B cell (primary cell): Measurements from ENCODE around the gene CD52. TPM values are rescaled to one million over a fixed set of nuclear protein-coding genes. Genes with fewer than 3 reads are reported as not detected.

Source experiments
- ATAC-seq: fragments of 200-7000 bp; cut with Tn5 transposase; one replicate; pipeline ENCODE4 v1.10.0; 2021; ENCODE audit warnings: low read depth, mild to moderate bottlenecking, moderate number of reproducible peaks, moderate library complexity
- CTCF ChIA-PET: fragments of 350-600 bp; sonication (Branson Sonifier 250); formaldehyde crosslinking; loops from one replicate; lab custom pipeline; 2021; ENCODE audit warnings: antibody characterized with exemption, inconsistent platforms; lab: Charles Lee
- POLR2A ChIA-PET: fragments of 350-600 bp; sonication (Branson Sonifier 250); formaldehyde crosslinking; loops from one replicate; lab custom pipeline; 2021; ENCODE audit warnings: antibody characterized with exemption; lab: Charles Lee
- DNase-seq: peaks from one replicate; pipeline ENCODE4 v3.0.0; 2013
- H2AFZ ChIP-seq: 2 replicates; pipeline ENCODE4 v1.6.1; 2012; ENCODE audit warnings: mild to moderate bottlenecking, low read depth, low read length; ENCODE audit not compliant: insufficient read depth, poor library complexity, severe bottlenecking
- H3K27ac ChIP-seq, 2 donors: 1 replicate in 1 of 2; 2 replicates in 1 of 2; pipeline ENCODE4 v1.5.1; 2012 to 2013; ENCODE audit warnings: low read length in 2 of 2, mild to moderate bottlenecking in 2 of 2, moderate library complexity in 1 of 2
- H3K27me3 ChIP-seq, 4 experiments: fragments of 200-600 bp in 1 of 4; sonication (generic) in 1 of 4; replicated peaks in 1 of 4; 1 replicate in 2 of 4; 2 replicates in 2 of 4; pipeline versions ENCODE4 v1.6.1 to v1.7.0; 2013 to 2016; ENCODE audit warnings: low read length in 3 of 4, mild to moderate bottlenecking in 2 of 4, mixed read lengths in 1 of 4, moderate library complexity in 1 of 4; ENCODE audit not compliant: insufficient read depth in 4 of 4, control insufficient read depth in 3 of 4; ENCODE audit errors: control extremely low read depth in 1 of 4
- H3K36me3 ChIP-seq, 2 experiments: replicated peaks in 1 of 2; 1 replicate in 1 of 2; 2 replicates in 1 of 2; pipeline versions ENCODE4 v1.6.1 to v1.7.1; 2013; ENCODE audit warnings: low read length in 1 of 2; ENCODE audit not compliant: insufficient read depth in 2 of 2, control insufficient read depth in 1 of 2; ENCODE audit errors: control extremely low read depth in 1 of 2, extremely low read depth in 1 of 2
- H3K4me1 ChIP-seq, 2 donors: fragments of 200-600 bp in 1 of 2; sonication (generic) in 1 of 2; 1 replicate in 1 of 2; 2 replicates in 1 of 2; pipeline versions ENCODE4 v1.5.1 to v1.6.1; 2013 to 2017; ENCODE audit warnings: low read length in 2 of 2; ENCODE audit not compliant: control insufficient read depth in 2 of 2, insufficient read depth in 2 of 2
- H3K4me2 ChIP-seq: replicated peaks from 2 replicates; pipeline ENCODE3; 2012; ENCODE audit warnings: mild to moderate bottlenecking, low read depth, low read length; ENCODE audit not compliant: poor library complexity, severe bottlenecking
- H3K4me3 ChIP-seq, 5 experiments: fragments of 200-600 bp in 1 of 5; sonication (generic) in 1 of 5; 1 replicate in 3 of 5; 2 replicates in 2 of 5; pipeline versions ENCODE4 v1.5.1 to v1.7.0; 2011 to 2016; ENCODE audit warnings: low read length in 4 of 5, mild to moderate bottlenecking in 4 of 5, low read depth in 2 of 5, control low read depth in 1 of 5, moderate library complexity in 1 of 5; ENCODE audit not compliant: insufficient read depth in 1 of 5; ENCODE audit errors: control extremely low read depth in 1 of 5, extremely low read depth in 1 of 5
- H3K79me2 ChIP-seq: fragments of 200-600 bp; sonication (generic); one replicate; pipeline ENCODE4 v1.6.0; 2016; ENCODE audit warnings: low read length; ENCODE audit not compliant: control insufficient read depth, insufficient read depth
- H3K9ac ChIP-seq: fragments of 200-600 bp; sonication (generic); 2 replicates; pipeline ENCODE4 v1.6.1; 2017; ENCODE audit warnings: mild to moderate bottlenecking, low read length, moderate library complexity
- H3K9me3 ChIP-seq, 3 donors: one replicate each; pipeline versions ENCODE4 v1.6.1 to v1.7.1; 2013; ENCODE audit warnings: low read length in 2 of 3; ENCODE audit not compliant: control insufficient read depth in 2 of 3, insufficient read depth in 1 of 3; ENCODE audit errors: control extremely low read depth in 1 of 3
- H4K20me1 ChIP-seq: 2 replicates; pipeline ENCODE4 v1.6.0; 2012; ENCODE audit warnings: mild to moderate bottlenecking, low read length; ENCODE audit not compliant: insufficient read depth, control insufficient read depth, poor library complexity, severe bottlenecking
- H3K27ac Mint-ChIP-seq: one replicate; pipeline ENCODE4 v1.8.0; 2021; ENCODE audit warnings: mixed read lengths
- H3K27me3 Mint-ChIP-seq: one replicate; pipeline ENCODE4 v1.8.0; 2021; ENCODE audit warnings: mixed read lengths
- H3K4me1 Mint-ChIP-seq: one replicate; pipeline ENCODE4 v1.8.0; 2021; ENCODE audit warnings: mixed read lengths
- H3K4me3 Mint-ChIP-seq: one replicate; pipeline ENCODE4 v1.8.0; 2021; ENCODE audit warnings: mixed read lengths
- H3K9me3 Mint-ChIP-seq: one replicate; pipeline ENCODE4 v1.8.0; 2022; ENCODE audit warnings: mixed read lengths; ENCODE audit not compliant: insufficient read depth
- CTCF ChIP-seq: fragments of 200-600 bp; IDR thresholded peaks from one replicate; pipeline ENCODE4 v1.8.0; 2022; ENCODE audit warnings: antibody characterized with exemption, mild to moderate bottlenecking
- EZH2 ChIP-seq: IDR thresholded peaks from 2 replicates; pipeline ENCODE4 v1.6.1; 2012; ENCODE audit warnings: borderline replicate concordance, low read depth, mild to moderate bottlenecking, moderate library complexity, low read length; ENCODE audit not compliant: insufficient read depth, poor library complexity, severe bottlenecking
- WGBS: methylation state at CpG from one replicate; pipeline ENCODE4 v1.1.5; 2013; ENCODE audit warnings: missing lambda C conversion rate; ENCODE audit not compliant: insufficient coverage; 5-methylcytosine and 5-hydroxymethylcytosine counted together
- intact Hi-C: fragments of 100-400 bp; cut with micrococcal nuclease; formaldehyde crosslinking; loops from one replicate; pipeline ENCODE4 v1.10.0; 2022
- polyA plus RNA-seq: library from polyadenylated mRNA; depleted of rRNA; stranded (reverse); fragments of >200 nt; gene quantifications from 2 replicates; pipeline ENCODE4 v1.2.3, GENCODE V29; 2012
- total RNA-seq, 2 donors: library from RNA; stranded (reverse); fragments of 120-200 nt in 1 of 2; gene quantifications; 1 replicate in 1 of 2; 2 replicates in 1 of 2; pipeline versions ENCODE4 v1.2.3 to v1.2.4, GENCODE V29; 2013 to 2022

CD52 gene
- total and polyA plus RNA-seq, 2 donors (not counting 1 experiment from before 2014, with no cell fraction given): 1,116 to 1,597 TPM

GRCh38 chr1:26295194-26296138, 22.3 kb upstream of the CD52 start:
- Mint-ChIP-seq H3K4me3 (no peak overlapping the region), H3K9me3 (no peaks in the 10 kb centered on the region), H3K27me3 (no peaks in the 10 kb centered on the region), H3K27ac (peak overlapping the region; percentile 74), H3K4me1 (peaks cover 64% of the 10 kb centered on the region)
- H3K79me2 ChIP-seq: peaks cover 43% of the 10 kb centered on the region
- 95% methylated on average over 22 of the region's 22 CpGs for WGBS
- TF ChIP-seq CTCF (no peak), EZH2 (no peak)
- no peak overlapping the region for H2AFZ ChIP-seq
- H3K27me3 ChIP-seq: no peaks in the 10 kb centered on the region
- no peaks in the 10 kb centered on the region for H4K20me1 ChIP-seq
- intact Hi-C loops: no loop called here
- peaks cover 42 to 54% of the 10 kb centered on the region in 2 donors for H3K4me1 ChIP-seq
- no peaks in the 10 kb centered on the region for H3K9me3 ChIP-seq
- H3K36me3 ChIP-seq: peaks cover 0 to 5% of the 10 kb centered on the region in 2 experiments
- CTCF ChIA-PET: interaction anchor here (1.9 to 26.4 kb wide), 2 partner anchors 10 to 23 kb away, joined by 7 to 1400 read pairs; partner anchors contain the start of genes CD52 and UBXN11
- H3K4me3 ChIP-seq: no peak overlapping the region
- H3K4me2 ChIP-seq: no peak overlapping the region
- no peak for DNase-seq
- ATAC-seq: no peak
- POLR2A ChIA-PET: interaction anchor here (2.3 to 21.9 kb wide), 3 partner anchors 11 to 22 kb away, joined by 8 to 1239 read pairs (median 8); partner anchors contain the start of gene CD52
- no peak overlapping the region for H3K9ac ChIP-seq
- H3K27ac ChIP-seq: no peak overlapping the region
